ENCODE data around the gene RPL3. TPM values are rescaled to one million over a fixed set of nuclear protein-coding genes. Genes with fewer than 3 reads are reported as not detected.

RPL3 gene
- polyA plus RNA-seq, 2 donors = 1,521 to 2,885 TPM

GRCh38 chr22:39269095-39269790, 50.2 kb downstream of the RPL3 start:
- Histone ChIP-seq H3K27me3 (ENCODE audit: control insufficient read depth in 1 of 2, insufficient read depth in 2 of 2, low read length in 2 of 2) (no peaks in the 10 kb centered on the region), H3K4me1 (ENCODE audit: control insufficient read depth in 2 of 2, insufficient read depth in 2 of 2, low read length in 1 of 2) (no peaks in the 10 kb centered on the region), H3K27ac (ENCODE audit: low read depth in 2 of 2, low read length in 1 of 2) (no peak overlapping the region), H3K4me3 (ENCODE audit: low read depth in 1 of 2, low read length in 2 of 2) (no peak overlapping the region), H3K9me3 (ENCODE audit: control insufficient read depth in 2 of 2, insufficient read depth in 1 of 2, low read depth in 1 of 2, low read length in 1 of 2) (no peaks in the 10 kb centered on the region), H3K36me3 (ENCODE audit: control insufficient read depth in 2 of 2, insufficient read depth in 2 of 2, low read length in 1 of 2) (no peaks in the 10 kb centered on the region)
- WGBS, 2 donors = 73 to 77% methylated on average over 11 of the region's 11 CpGs

- Histone ChIP-seq H3K36me3 (ENCODE audit: control insufficient read depth in 2 of 2, insufficient read depth in 2 of 2, low read length in 1 of 2) (no peaks in the 10 kb centered on the region), H3K4me3 (ENCODE audit: low read depth in 1 of 2, low read length in 2 of 2) (no peak overlapping the region), H3K4me1 (ENCODE audit: control insufficient read depth in 2 of 2, insufficient read depth in 2 of 2, low read length in 1 of 2) (no peaks in the 10 kb centered on the region), H3K27ac (ENCODE audit: low read depth in 2 of 2, low read length in 1 of 2) (no peak overlapping the region), H3K9me3 (ENCODE audit: control insufficient read depth in 2 of 2, insufficient read depth in 1 of 2, low read depth in 1 of 2, low read length in 1 of 2) (no peaks in the 10 kb centered on the region), H3K27me3 (ENCODE audit: control insufficient read depth in 1 of 2, insufficient read depth in 2 of 2, low read length in 2 of 2) (no peaks in the 10 kb centered on the region)
- WGBS, 2 donors = 80 to 83% methylated on average over 7 of the region's 7 CpGs
These were observed 50.8 kb downstream of the RPL3 start for GRCh38 chr22:39268645-39269044.

GRCh38 chr22:39267974-39268373, 51.4 kb downstream of the RPL3 start:
- no peak overlapping the region for H3K27ac ChIP-seq (ENCODE audit: low read depth in 2 of 2, low read length in 1 of 2)
- WGBS, 2 donors = 94 to 96% methylated on average over 8 of the region's 8 CpGs
- H3K4me1 ChIP-seq (ENCODE audit: control insufficient read depth in 2 of 2, insufficient read depth in 2 of 2, low read length in 1 of 2) = no peaks in the 10 kb centered on the region
- H3K27me3 ChIP-seq (ENCODE audit: control insufficient read depth in 1 of 2, insufficient read depth in 2 of 2, low read length in 2 of 2) = no peaks in the 10 kb centered on the region
- H3K36me3 ChIP-seq (ENCODE audit: control insufficient read depth in 2 of 2, insufficient read depth in 2 of 2, low read length in 1 of 2) = no peaks in the 10 kb centered on the region
- no peak overlapping the region for H3K4me3 ChIP-seq (ENCODE audit: low read depth in 1 of 2, low read length in 2 of 2)
- H3K9me3 ChIP-seq (ENCODE audit: control insufficient read depth in 2 of 2, insufficient read depth in 1 of 2, low read depth in 1 of 2, low read length in 1 of 2) = no peaks in the 10 kb centered on the region

- 62 to 68% methylated on average over 12 of the region's 12 CpGs for whole genome bisulfite sequencing, 2 donors
- H3K27ac ChIP-seq (ENCODE audit: low read depth in 2 of 2, low read length in 1 of 2) = peak overlapping the region in 1 of 2 donors; percentile 34
- no peaks in the 10 kb centered on the region for H3K27me3 ChIP-seq (ENCODE audit: control insufficient read depth in 1 of 2, insufficient read depth in 2 of 2, low read length in 2 of 2)
- no peaks in the 10 kb centered on the region for H3K4me1 ChIP-seq (ENCODE audit: control insufficient read depth in 2 of 2, insufficient read depth in 2 of 2, low read length in 1 of 2)
- peaks cover 4 to 8% of the 10 kb centered on the region in 2 donors for H3K9me3 ChIP-seq (ENCODE audit: control insufficient read depth in 2 of 2, insufficient read depth in 1 of 2, low read depth in 1 of 2, low read length in 1 of 2)
- no peaks in the 10 kb centered on the region for H3K36me3 ChIP-seq (ENCODE audit: control insufficient read depth in 2 of 2, insufficient read depth in 2 of 2, low read length in 1 of 2)
- no peak overlapping the region for H3K4me3 ChIP-seq (ENCODE audit: low read depth in 1 of 2, low read length in 2 of 2)
These were observed 52.9 kb downstream of the RPL3 start for GRCh38 chr22:39266398-39267030.

GRCh38 chr22:39265143-39265886, 54.1 kb downstream of the RPL3 start:
- no peaks in the 10 kb centered on the region for H3K4me1 ChIP-seq (ENCODE audit: control insufficient read depth in 2 of 2, insufficient read depth in 2 of 2, low read length in 1 of 2)
- H3K27ac ChIP-seq (ENCODE audit: low read depth in 2 of 2, low read length in 1 of 2) = no peak overlapping the region
- WGBS, 2 donors = 89 to 92% methylated on average over 23 of the region's 23 CpGs
- H3K36me3 ChIP-seq (ENCODE audit: control insufficient read depth in 2 of 2, insufficient read depth in 2 of 2, low read length in 1 of 2) = no peaks in the 10 kb centered on the region
- no peak overlapping the region for H3K4me3 ChIP-seq (ENCODE audit: low read depth in 1 of 2, low read length in 2 of 2)
- no peaks in the 10 kb centered on the region for H3K27me3 ChIP-seq (ENCODE audit: control insufficient read depth in 1 of 2, insufficient read depth in 2 of 2, low read length in 2 of 2)
- H3K9me3 ChIP-seq (ENCODE audit: control insufficient read depth in 2 of 2, insufficient read depth in 1 of 2, low read depth in 1 of 2, low read length in 1 of 2) = peaks cover 10 to 15% of the 10 kb centered on the region in 2 donors

GRCh38 chr22:39264349-39265038, 54.9 kb downstream of the RPL3 start:
- Histone ChIP-seq H3K27ac (ENCODE audit: low read depth in 2 of 2, low read length in 1 of 2) (no peak overlapping the region), H3K4me3 (ENCODE audit: low read depth in 1 of 2, low read length in 2 of 2) (no peak overlapping the region), H3K27me3 (ENCODE audit: control insufficient read depth in 1 of 2, insufficient read depth in 2 of 2, low read length in 2 of 2) (no peaks in the 10 kb centered on the region), H3K4me1 (ENCODE audit: control insufficient read depth in 2 of 2, insufficient read depth in 2 of 2, low read length in 1 of 2) (no peaks in the 10 kb centered on the region), H3K9me3 (ENCODE audit: control insufficient read depth in 2 of 2, insufficient read depth in 1 of 2, low read depth in 1 of 2, low read length in 1 of 2) (peaks cover 10 to 15% of the 10 kb centered on the region in 2 donors), H3K36me3 (ENCODE audit: control insufficient read depth in 2 of 2, insufficient read depth in 2 of 2, low read length in 1 of 2) (no peaks in the 10 kb centered on the region)
- 82 to 83% methylated on average over 13 of the region's 13 CpGs for WGBS, 2 donors

- Histone ChIP-seq H3K27me3 (ENCODE audit: control insufficient read depth in 1 of 2, insufficient read depth in 2 of 2, low read length in 2 of 2) (no peaks in the 10 kb centered on the region), H3K36me3 (ENCODE audit: control insufficient read depth in 2 of 2, insufficient read depth in 2 of 2, low read length in 1 of 2) (no peaks in the 10 kb centered on the region), H3K4me3 (ENCODE audit: low read depth in 1 of 2, low read length in 2 of 2) (no peak overlapping the region), H3K4me1 (ENCODE audit: control insufficient read depth in 2 of 2, insufficient read depth in 2 of 2, low read length in 1 of 2) (no peaks in the 10 kb centered on the region), H3K27ac (ENCODE audit: low read depth in 2 of 2, low read length in 1 of 2) (no peak overlapping the region), H3K9me3 (ENCODE audit: control insufficient read depth in 2 of 2, insufficient read depth in 1 of 2, low read depth in 1 of 2, low read length in 1 of 2) (peaks cover 10 to 15% of the 10 kb centered on the region in 2 donors)
- 80 to 88% methylated on average over 10 of the region's 10 CpGs for WGBS, 2 donors
These were observed 55.6 kb downstream of the RPL3 start for GRCh38 chr22:39263626-39264348.
